ENCODE results near the gene EPAS1.

EPAS1 gene

GRCh38 chr2:46367286-46367685 is 70.1 kb downstream of the EPAS1 start:
- DNase-seq, result no peak

GRCh38 chr2:46368401-46368800 is 71.2 kb downstream of the EPAS1 start:
- DNase-seq, result no peak

- peak; percentile 14 for DNase-seq
These were observed 72.6 kb downstream of the EPAS1 start for GRCh38 chr2:46369783-46370182.

GRCh38 chr2:46371854-46372253 is 74.6 kb downstream of the EPAS1 start:
- no peak for DNase-seq

GRCh38 chr2:46372475-46372874 is 75.3 kb downstream of the EPAS1 start:
- no peak for DNase-seq

GRCh38 chr2:46373238-46373637 is 76.0 kb downstream of the EPAS1 start:
- DNase-seq, result no peak

GRCh38 chr2:46375566-46376125 is 78.4 kb downstream of the EPAS1 start:
- no peak for DNase-seq

- DNase-seq, result no peak
These were observed 79.4 kb downstream of the EPAS1 start for GRCh38 chr2:46376586-46376985.

GRCh38 chr2:46377101-46377581 is 79.9 kb downstream of the EPAS1 start:
- DNase-seq, result no peak

- DNase-seq, result no peak
These were observed 80.7 kb downstream of the EPAS1 start for GRCh38 chr2:46377666-46378560.

- no peak for DNase-seq
These were observed 81.4 kb downstream of the EPAS1 start for GRCh38 chr2:46378616-46379015.

- DNase-seq, result no peak
These were observed 82.2 kb downstream of the EPAS1 start for GRCh38 chr2:46379213-46380037.

- DNase-seq, result no peak
These were observed 83.1 kb downstream of the EPAS1 start for GRCh38 chr2:46380038-46380940.

- DNase-seq, result no peak
These were observed 84.1 kb downstream of the EPAS1 start for GRCh38 chr2:46381263-46381849.

GRCh38 chr2:46381871-46382270 is 84.7 kb downstream of the EPAS1 start:
- DNase-seq, result no peak

- no peak for DNase-seq
These were observed 85.3 kb downstream of the EPAS1 start for GRCh38 chr2:46382331-46383112.

- DNase-seq, result no peak
These were observed 85.8 kb downstream of the EPAS1 start for GRCh38 chr2:46383113-46383395.

GRCh38 chr2:46383784-46384456 is 86.7 kb downstream of the EPAS1 start:
- DNase-seq, result no peak

- DNase-seq, result no peak
These were observed 87.2 kb downstream of the EPAS1 start for GRCh38 chr2:46384457-46384815.

- no peak for DNase-seq
These were observed 88.8 kb downstream of the EPAS1 start for GRCh38 chr2:46385786-46386577.
